B cell (primary cell): Measurements from ENCODE around the gene TRIM38.

ENCODE experiments used
- CTCF ChIP-seq: fragments of 200-600 bp; IDR thresholded peaks from one replicate; pipeline ENCODE4 v1.8.0; 2022; ENCODE audit warnings: antibody characterized with exemption, mild to moderate bottlenecking
- EZH2 ChIP-seq: IDR thresholded peaks from 2 replicates; pipeline ENCODE4 v1.6.1; 2012; ENCODE audit warnings: borderline replicate concordance, low read depth, mild to moderate bottlenecking, moderate library complexity, low read length; ENCODE audit not compliant: insufficient read depth, poor library complexity, severe bottlenecking

- TF ChIP-seq EZH2 (no peak), CTCF (no peak)
These were observed 17.7 kb upstream of the TRIM38 start for GRCh38 chr6:25944688-25945574.
